Stimulated activated naive CD8-positive, alpha-beta T cell treated with anti-CD3 and anti-CD28 coated beads, Interleukin-15, Interleukin-2, amounts not matched to agents 100 ng/mL and 50 ng/mL, for 24 hours (primary cell): Measurements from ENCODE around the gene HRK.
"Not testable (repeated sequence)": the region's sequence is repeated elsewhere in the genome, so short reads cannot be mapped to it uniquely, and the experiment has no call there.

Experiments used
- H3K27ac Mint-ChIP-seq: one replicate; pipeline ENCODE4 v1.8.0; 2021; ENCODE audit warnings: mild to moderate bottlenecking, mixed read lengths
- H3K27me3 Mint-ChIP-seq: one replicate; pipeline ENCODE4 v1.8.0; 2021; ENCODE audit warnings: mixed read lengths
- H3K36me3 Mint-ChIP-seq: one replicate; pipeline ENCODE4 v1.8.0; 2021; ENCODE audit warnings: low read depth, mixed read lengths
- H3K4me1 Mint-ChIP-seq: one replicate; pipeline ENCODE4 v1.8.0; 2021; ENCODE audit warnings: low read depth, mixed read lengths
- H3K4me3 Mint-ChIP-seq: one replicate; pipeline ENCODE4 v1.8.0; 2021; ENCODE audit warnings: mild to moderate bottlenecking, mixed read lengths
- H3K9me3 Mint-ChIP-seq: one replicate; pipeline ENCODE4 v1.8.0; 2021; ENCODE audit warnings: mixed read lengths

HRK gene

GRCh38 chr12:116833474-116833873 lies 47.8 kb downstream of the HRK start:
- Mint-ChIP-seq H3K4me1 (no peaks in the 10 kb centered on the region), H3K27ac (no peak overlapping the region), H3K4me3 (no peak overlapping the region), H3K27me3 (no peaks in the 10 kb centered on the region), H3K36me3 (peaks cover 17% of the 10 kb centered on the region), H3K9me3 (no peaks in the 10 kb centered on the region)

GRCh38 chr12:116832353-116832752 lies 48.9 kb downstream of the HRK start:
- Mint-ChIP-seq H3K4me3 (no peak overlapping the region), H3K4me1 (no peaks in the 10 kb centered on the region), H3K27ac (no peak overlapping the region), H3K27me3 (no peaks in the 10 kb centered on the region), H3K9me3 (no peaks in the 10 kb centered on the region), H3K36me3 (peaks cover 14% of the 10 kb centered on the region)

- Mint-ChIP-seq H3K27me3 (no peaks in the 10 kb centered on the region), H3K36me3 (peaks cover 6% of the 10 kb centered on the region), H3K4me1 (no peaks in the 10 kb centered on the region), H3K27ac (no peak overlapping the region), H3K9me3 (no peaks in the 10 kb centered on the region), H3K4me3 (no peak overlapping the region)
These were observed 53.8 kb downstream of the HRK start for GRCh38 chr12:116827432-116827831.

- Mint-ChIP-seq H3K27me3 (no peaks in the 10 kb centered on the region), H3K4me1 (peaks cover 27% of the 10 kb centered on the region), H3K36me3 (peaks cover 6% of the 10 kb centered on the region), H3K4me3 (no peak overlapping the region), H3K9me3 (no peaks in the 10 kb centered on the region), H3K27ac (no peak overlapping the region)
These were observed 60.0 kb downstream of the HRK start for GRCh38 chr12:116821291-116821690.

GRCh38 chr12:116820064-116820656 lies 61.1 kb downstream of the HRK start:
- Mint-ChIP-seq H3K4me1 (peaks cover 27% of the 10 kb centered on the region), H3K4me3 (no peak overlapping the region), H3K27ac (no peak overlapping the region), H3K36me3 (peaks cover 5% of the 10 kb centered on the region), H3K27me3 (no peaks in the 10 kb centered on the region), H3K9me3 (no peaks in the 10 kb centered on the region)

- Mint-ChIP-seq H3K4me3 (peak overlapping the region; percentile 96), H3K9me3 (no peaks in the 10 kb centered on the region), H3K27me3 (no peaks in the 10 kb centered on the region), H3K36me3 (no peaks in the 10 kb centered on the region), H3K27ac (peak overlapping the region; percentile 95), H3K4me1 (peaks cover 29% of the 10 kb centered on the region)
These were observed 62.1 kb downstream of the HRK start for GRCh38 chr12:116818948-116819832.

- Mint-ChIP-seq H3K27me3 (no peaks in the 10 kb centered on the region), H3K36me3 (no peaks in the 10 kb centered on the region), H3K4me1 (peaks cover 31% of the 10 kb centered on the region), H3K27ac (peak overlapping the region; percentile 95), H3K4me3 (peak overlapping the region; percentile 96), H3K9me3 (no peaks in the 10 kb centered on the region)
These were observed 62.8 kb downstream of the HRK start for GRCh38 chr12:116818341-116818856.

- peaks cover 23% of the 10 kb centered on the region for H3K4me1 Mint-ChIP-seq
- not testable (repeated sequence) for H3K27ac Mint-ChIP-seq, H3K9me3 Mint-ChIP-seq, H3K36me3 Mint-ChIP-seq, H3K4me3 Mint-ChIP-seq, H3K27me3 Mint-ChIP-seq
These were observed 66.5 kb downstream of the HRK start for GRCh38 chr12:116814766-116815165.

- peaks cover 16% of the 10 kb centered on the region for H3K4me1 Mint-ChIP-seq
- no peak overlapping the region for H3K4me3 Mint-ChIP-seq
- no peaks in the 10 kb centered on the region for H3K36me3 Mint-ChIP-seq
- H3K27ac Mint-ChIP-seq: no peak overlapping the region
- no peaks in the 10 kb centered on the region for H3K27me3 Mint-ChIP-seq
- no peaks in the 10 kb centered on the region for H3K9me3 Mint-ChIP-seq
These were observed 67.8 kb downstream of the HRK start for GRCh38 chr12:116813271-116814041.

GRCh38 chr12:116812238-116812637 lies 69.0 kb downstream of the HRK start:
- peaks cover 4% of the 10 kb centered on the region for H3K4me1 Mint-ChIP-seq
- no peaks in the 10 kb centered on the region for H3K27me3 Mint-ChIP-seq
- no peaks in the 10 kb centered on the region for H3K36me3 Mint-ChIP-seq
- no peak overlapping the region for H3K4me3 Mint-ChIP-seq
- no peaks in the 10 kb centered on the region for H3K9me3 Mint-ChIP-seq
- no peak overlapping the region for H3K27ac Mint-ChIP-seq

- no peak overlapping the region for H3K4me3 Mint-ChIP-seq
- H3K27ac Mint-ChIP-seq: no peak overlapping the region
- no peaks in the 10 kb centered on the region for H3K36me3 Mint-ChIP-seq
- no peaks in the 10 kb centered on the region for H3K27me3 Mint-ChIP-seq
- peaks cover under 1% of the 10 kb centered on the region for H3K4me1 Mint-ChIP-seq
- no peaks in the 10 kb centered on the region for H3K9me3 Mint-ChIP-seq
These were observed 72.8 kb downstream of the HRK start for GRCh38 chr12:116808113-116809105.

GRCh38 chr12:116807546-116807945 lies 73.7 kb downstream of the HRK start:
- H3K9me3 Mint-ChIP-seq: no peaks in the 10 kb centered on the region
- no peak overlapping the region for H3K4me3 Mint-ChIP-seq
- no peaks in the 10 kb centered on the region for H3K27me3 Mint-ChIP-seq
- no peaks in the 10 kb centered on the region for H3K36me3 Mint-ChIP-seq
- H3K4me1 Mint-ChIP-seq: peaks cover 3% of the 10 kb centered on the region
- no peak overlapping the region for H3K27ac Mint-ChIP-seq

GRCh38 chr12:116806845-116807440 lies 74.3 kb downstream of the HRK start:
- Mint-ChIP-seq H3K27ac (no peak overlapping the region), H3K4me3 (no peak overlapping the region), H3K9me3 (no peaks in the 10 kb centered on the region)

More at GRCh38 chr12:116806845-116807440, 74.3 kb downstream of the HRK start:
- H3K27me3 Mint-ChIP-seq: no peaks in the 10 kb centered on the region
- H3K36me3 Mint-ChIP-seq: no peaks in the 10 kb centered on the region
- H3K4me1 Mint-ChIP-seq: peaks cover 3% of the 10 kb centered on the region
